HG03558 (cell line): ENCODE results near the gene POLR2I.

Experiments used
- ATAC-seq: cut with Tn5 transposase; IDR thresholded peaks from one replicate; pipeline ENCODE4 v1.9.1; 2021; ENCODE audit warnings: moderate number of reproducible peaks; ENCODE audit not compliant: unreplicated experiment; ENCODE audit errors: extremely low read depth

POLR2I gene

GRCh38 chr19:36114721-36115452 is at the start of gene POLR2I:
Gene POLR2I (minus strand): TSS chr19:36114875. CDS start chr19:36114856, 19 bp downstream.
- ATAC-seq, result peak; percentile 66

GRCh38 chr19:36163813-36164212 is 49.1 kb upstream of the POLR2I start:
- no peak for ATAC-seq

- no peak for ATAC-seq
These were observed 46.3 kb upstream of the POLR2I start for GRCh38 chr19:36160821-36161596.

- no peak for ATAC-seq
These were observed 38.5 kb upstream of the POLR2I start for GRCh38 chr19:36153126-36153525.

- ATAC-seq, result no peak
These were observed 37.8 kb upstream of the POLR2I start, which contains the start of gene COX7A1 for GRCh38 chr19:36152352-36153091. Gene COX7A1 (minus strand): TSS chr19:36152447. CDS start chr19:36152407, 40 bp downstream.

- ATAC-seq, result no peak
These were observed 37.3 kb upstream of the POLR2I start for GRCh38 chr19:36152019-36152351.

GRCh38 chr19:36151144-36152018 is 36.7 kb upstream of the POLR2I start:
- no peak for ATAC-seq

GRCh38 chr19:36150586-36150985 is 35.9 kb upstream of the POLR2I start:
- ATAC-seq, result no peak

GRCh38 chr19:36149673-36150406 is 35.2 kb upstream of the POLR2I start:
- no peak for ATAC-seq

GRCh38 chr19:36144624-36145023 is 29.9 kb upstream of the POLR2I start:
- no peak for ATAC-seq

- ATAC-seq, result no peak
These were observed 27.8 kb upstream of the POLR2I start for GRCh38 chr19:36142496-36142895.

- ATAC-seq, result no peak
These were observed 27.4 kb upstream of the POLR2I start for GRCh38 chr19:36142046-36142445.

GRCh38 chr19:36141039-36141927 is 26.6 kb upstream of the POLR2I start:
- no peak for ATAC-seq

GRCh38 chr19:36140304-36141038 is 25.8 kb upstream of the POLR2I start:
- no peak for ATAC-seq

- peak; percentile 57 for ATAC-seq
These were observed 25.0 kb upstream of the POLR2I start, which contains the start of gene CAPNS1 for GRCh38 chr19:36139473-36140303. Gene CAPNS1 (plus strand): TSS chr19:36140066. CDS start chr19:36141012, 946 bp downstream.

GRCh38 chr19:36139120-36139472 is 24.4 kb upstream of the POLR2I start:
- ATAC-seq, result no peak
